HCT116 (cell line): ENCODE data around the gene ZDHHC19.

Experiments
- ATF3 ChIP-seq: IDR thresholded peaks from 2 replicates; pipeline ENCODE4 v1.6.1; 2012
- CEBPB ChIP-seq: IDR thresholded peaks from 2 replicates; pipeline ENCODE4 v1.6.1; 2012; ENCODE audit warnings: low read depth
- CTCF ChIP-seq, 3 experiments: fragments of 200-600 bp in 1 of 3; sonication (generic) in 1 of 3; IDR thresholded peaks in 2 of 3; conservative IDR thresholded peaks in 1 of 3; 2 replicates each; pipeline ENCODE4 v1.5.1; 2012 to 2017; ENCODE audit warnings: low read depth in 2 of 3, low read length in 2 of 3, antibody characterized with exemption in 1 of 3, borderline replicate concordance in 1 of 3, control low read depth in 1 of 3, mild to moderate bottlenecking in 1 of 3, mixed read lengths in 1 of 3, mixed run types in 1 of 3, moderate library complexity in 1 of 3; ENCODE audit not compliant: insufficient read depth in 1 of 3
- EZH2 ChIP-seq: fragments of 200-600 bp; sonication (generic); IDR thresholded peaks from 2 replicates; pipeline ENCODE4 v1.6.1; 2017; ENCODE audit warnings: antibody characterized with exemption, mixed run types
- EZH2phosphoT487 ChIP-seq: fragments of 200-600 bp; IDR thresholded peaks from 2 replicates; pipeline ENCODE4 v1.6.1; 2018; ENCODE audit warnings: antibody characterized with exemption, borderline replicate concordance
- JUND ChIP-seq: IDR thresholded peaks from 2 replicates; pipeline ENCODE4 v1.6.1; 2012
- MAX ChIP-seq: IDR thresholded peaks from 2 replicates; pipeline ENCODE4 v1.6.1; 2012
- POLR2A ChIP-seq: IDR thresholded peaks from 2 replicates; pipeline ENCODE4 v1.7.0; 2011; ENCODE audit warnings: borderline replicate concordance; ENCODE audit not compliant: insufficient read depth, insufficient read length; ENCODE audit errors: extremely low read depth
- POLR2AphosphoS5 ChIP-seq: IDR thresholded peaks from 2 replicates; pipeline ENCODE4 v1.6.1; 2011; ENCODE audit warnings: mild to moderate bottlenecking, low read depth, low read length, moderate library complexity
- REST ChIP-seq: IDR thresholded peaks from 2 replicates; pipeline ENCODE4 v1.6.1; 2012; ENCODE audit warnings: low read depth
- SIN3A ChIP-seq: IDR thresholded peaks from 2 replicates; pipeline ENCODE4 v1.6.1; 2012; ENCODE audit warnings: low read depth
- SRF ChIP-seq: IDR thresholded peaks from 2 replicates; pipeline ENCODE4 v1.6.1; 2012; ENCODE audit warnings: low read depth
- ZFX ChIP-seq: fragments of 450-650 bp; IDR thresholded peaks from 2 replicates; pipeline ENCODE4 v1.6.1; 2017

- TF ChIP-seq POLR2A (no peak), REST (no peak), EZH2phosphoT487 (no peak), EZH2 (no peak), CTCF (IDR thresholded peaks at IDR 0.05 in 2 of 3, conservative IDR thresholded peaks at IDR 0.05 in 1 of 3; ENCODE audit: borderline replicate concordance in 1 of 3, insufficient read depth in 1 of 3, low read depth in 2 of 3, low read length in 2 of 3) (no peak), CEBPB (no peak), ATF3 (no peak), SIN3A (no peak), POLR2AphosphoS5 (no peak), JUND (no peak), ZFX (no peak), SRF (no peak), MAX (no peak)
These were observed 49.6 kb upstream of the ZDHHC19 start for GRCh38 chr3:196260784-196261183.
